GM12878 (cell line): Measurements from ENCODE around the gene GINS1. TPM values are rescaled to one million over a fixed set of nuclear protein-coding genes. Genes with fewer than 3 reads are reported as not detected.

Source experiments
- ATAC-seq: fragments of 200-7000 bp; cut with Tn5 transposase; 3 replicates; pipeline ENCODE4 v1.9.1; 2020; ENCODE audit warnings: mild to moderate bottlenecking, moderate library complexity
- BruUV-seq: library from RNA; stranded (reverse); fragments of 400-500 nt; replicated peaks from 2 replicates; lab custom pipeline; 2021; lab: Mats Ljungman, UMichigan
- CTCF ChIA-PET: fragments of 300-600 bp; sonication (Branson Sonifier 250); formaldehyde crosslinking; extraction: SDS; loops from one replicate; lab custom pipeline; 2021; ENCODE audit warnings: inconsistent platforms; lab: Yijun Ruan, JAX
- POLR2A ChIA-PET: fragments of 350-600 bp; formaldehyde crosslinking; extraction: SDS; loops from one replicate; lab custom pipeline; 2021; ENCODE audit warnings: inconsistent platforms; lab: Charles Lee
- RAD21 ChIA-PET: fragments of 300-600 bp; sonication (Branson Sonifier 250); formaldehyde crosslinking; loops from one replicate; lab custom pipeline; 2023; ENCODE audit warnings: antibody characterized with exemption; ENCODE audit not compliant: unreplicated experiment; lab: Charles Lee
- SMC1A ChIA-PET: fragments of 300-600 bp; sonication (Branson Sonifier 250); formaldehyde crosslinking; loops from one replicate; lab custom pipeline; 2023; ENCODE audit not compliant: unreplicated experiment, uncharacterized antibody; lab: Charles Lee
- DNase-seq: peaks from one replicate; pipeline ENCODE4 v3.0.0-alpha.2; 2011; ENCODE audit warnings: low read depth, low spot score
- FAIRE-seq: peaks from 3 replicates; lab custom pipeline; 2011; peaks lifted over from hg19 to GRCh38; lab: Jason Lieb, UNC
- H2AFZ ChIP-seq: 2 replicates; pipeline ENCODE4 v1.6.0; 2011; ENCODE audit warnings: low read depth, low read length, control low read depth; ENCODE audit not compliant: control insufficient read depth
- H3K27ac ChIP-seq: 2 replicates; pipeline ENCODE4 v1.5.1; 2011; ENCODE audit warnings: control low read depth; ENCODE audit not compliant: control insufficient read depth, insufficient read depth
- H3K27me3 ChIP-seq, 2 experiments: replicated peaks in 1 of 2; 2 replicates each; pipeline versions ENCODE4 v1.6.0 to v1.6.1; 2011; ENCODE audit warnings: low read length in 1 of 2; ENCODE audit not compliant: control insufficient read depth in 2 of 2, insufficient read depth in 2 of 2
- H3K36me3 ChIP-seq, 2 experiments: 2 replicates each; pipeline ENCODE4 v1.5.1; 2011; ENCODE audit warnings: low read length in 1 of 2; ENCODE audit not compliant: control insufficient read depth in 2 of 2, insufficient read depth in 2 of 2
- H3K4me1 ChIP-seq: 2 replicates; pipeline ENCODE4 v1.6.1; 2011; ENCODE audit warnings: mild to moderate bottlenecking, low read length, moderate library complexity, mixed read lengths; ENCODE audit not compliant: control insufficient read depth, insufficient read depth
- H3K4me2 ChIP-seq: 2 replicates; pipeline ENCODE4 v1.6.0; 2011; ENCODE audit warnings: control low read depth; ENCODE audit not compliant: control insufficient read depth, insufficient read depth
- H3K4me3 ChIP-seq: fragments of 200-600 bp; sonication (generic); 2 replicates; pipeline ENCODE4 v1.5.1; 2016
- H3K79me2 ChIP-seq: 2 replicates; pipeline ENCODE4 v1.6.0; 2011; ENCODE audit warnings: low read length; ENCODE audit not compliant: control insufficient read depth, insufficient read depth
- H3K9ac ChIP-seq: 2 replicates; pipeline ENCODE4 v1.8.0; 2011; ENCODE audit warnings: low read length, control low read depth, mixed read lengths; ENCODE audit not compliant: control insufficient read depth, insufficient read depth
- H3K9me3 ChIP-seq: replicated peaks from 3 replicates; pipeline ENCODE4 v1.5.1; 2011; ENCODE audit warnings: mild to moderate bottlenecking, low read length; ENCODE audit not compliant: control insufficient read depth, insufficient read depth
- H4K20me1 ChIP-seq: 2 replicates; pipeline ENCODE4 v1.6.0; 2011; ENCODE audit not compliant: control insufficient read depth, insufficient read depth
- BCL11A ChIP-seq: IDR thresholded peaks from 2 replicates; pipeline ENCODE4 v1.6.1; 2011; ENCODE audit warnings: low read depth, low read length
- BRCA1 ChIP-seq: IDR thresholded peaks from 2 replicates; pipeline ENCODE4 v1.6.1; 2011; ENCODE audit warnings: low read depth, low read length, improper control_type of control experiment
- EGR1 ChIP-seq, 2 experiments: IDR thresholded peaks; 1 replicate in 1 of 2; 2 replicates in 1 of 2; pipeline ENCODE4 v1.6.1; 2011 to 2012; ENCODE audit warnings: low read depth in 2 of 2, low read length in 2 of 2, borderline replicate concordance in 1 of 2, mild to moderate bottlenecking in 1 of 2, moderate library complexity in 1 of 2
- ETV6 ChIP-seq, 2 experiments: fragments of 450-650 bp in 1 of 2; IDR thresholded peaks in 1 of 2; conservative IDR thresholded peaks in 1 of 2; 2 replicates each; pipeline ENCODE4 v1.6.1; 2014; ENCODE audit warnings: antibody characterized with exemption in 1 of 2, borderline replicate concordance in 1 of 2, low read depth in 1 of 2, mild to moderate bottlenecking in 1 of 2, moderate library complexity in 1 of 2
- MTA2 ChIP-seq: fragments of 450-650 bp; IDR thresholded peaks from 2 replicates; pipeline ENCODE4 v1.6.1; 2016; ENCODE audit warnings: low read depth, mild to moderate bottlenecking, moderate library complexity
- MYC ChIP-seq: IDR thresholded peaks from 2 replicates; pipeline ENCODE4 v1.6.1; 2011; ENCODE audit warnings: mild to moderate bottlenecking, low read length, moderate library complexity, inconsistent platforms; ENCODE audit not compliant: insufficient read depth, insufficient replicate concordance, insufficient read length, severe bottlenecking
- NFYB ChIP-seq: IDR thresholded peaks from 2 replicates; pipeline ENCODE4 v1.6.1; 2011; ENCODE audit warnings: low read depth, mild to moderate bottlenecking, low read length, improper control_type of control experiment, moderate library complexity; ENCODE audit not compliant: insufficient read depth
- PAX8 ChIP-seq: fragments of 450-650 bp; IDR thresholded peaks from 2 replicates; pipeline ENCODE4 v1.6.1; 2017; ENCODE audit warnings: mild to moderate bottlenecking, moderate library complexity
- SP1 ChIP-seq: IDR thresholded peaks from one replicate; pipeline ENCODE4 v1.6.1; 2011; ENCODE audit warnings: low read depth, low read length
- SUZ12 ChIP-seq: fragments of 200-600 bp; sonication (generic); IDR thresholded peaks from one replicate; pipeline ENCODE4 v1.6.1; 2018; ENCODE audit warnings: antibody characterized with exemption, mild to moderate bottlenecking; ENCODE audit not compliant: unreplicated experiment
- TARDBP ChIP-seq: IDR thresholded peaks from 2 replicates; pipeline ENCODE4 v1.6.1; 2016; ENCODE audit warnings: borderline replicate concordance
- TCF7 ChIP-seq: IDR thresholded peaks from 2 replicates; pipeline ENCODE4 v1.6.1; 2014; ENCODE audit warnings: antibody characterized with exemption, borderline replicate concordance
- ZNF24 ChIP-seq: fragments of 450-650 bp; IDR thresholded peaks from 2 replicates; pipeline ENCODE4 v1.6.1; 2017; ENCODE audit warnings: antibody characterized with exemption, mild to moderate bottlenecking
- WGBS: methylation state at CpG from one replicate; pipeline ENCODE4 v1.1.6; 2016; ENCODE audit warnings: low lambda C conversion rate; ENCODE audit not compliant: insufficient replicate concordance, insufficient coverage; ENCODE audit errors: missing lambda C conversion rate; 5-methylcytosine and 5-hydroxymethylcytosine counted together
- in situ Hi-C: fragments of 300-500 bp; cut with MboI; formaldehyde crosslinking; loops from 9 replicates; pipeline ENCODE4 v1.14.3; 2018; ENCODE audit warnings: mixed read lengths
- intact Hi-C: fragments of 100-400 bp; cut with micrococcal nuclease; formaldehyde crosslinking; loops from one replicate; pipeline ENCODE4 v1.14.2; 2022; ENCODE audit not compliant: unreplicated experiment
- polyA plus RNA-seq, 11 experiments: library from polyadenylated mRNA; depleted of rRNA in 4 of 11; unstranded in 6 of 11; stranded (reverse) in 5 of 11; fragments of >200 nt; fragmentation: Nextera tagmentation in 4 of 11; fragmentation: Illumina TruSeq in 1 of 11; extraction: Ambion mirVana in 4 of 11; extraction: Trizol in 1 of 11; gene quantifications; 1 replicate in 1 of 11; 2 replicates in 10 of 11; pipeline versions ENCODE4 v1.2.1 to v1.2.3, GENCODE V29; 2011 to 2016; ENCODE audit warnings: inconsistent platforms in 2 of 11, missing spikeins in 2 of 11, low read depth in 1 of 11
- total RNA-seq, 4 experiments: library from RNA; depleted of rRNA in 3 of 4; stranded (reverse); fragments of >200 nt in 3 of 4; fragmentation: Illumina TruSeq in 1 of 4; extraction: Trizol in 1 of 4; gene quantifications; 2 replicates each; pipeline versions ENCODE4 v1.2.1 to v1.2.3, GENCODE V29; 2013 to 2021
- TF ChIP-seq, protein P1 (sequence below): IDR thresholded peaks from 2 replicates; pipeline ENCODE4 v1.6.1; 2012; ENCODE audit warnings: low read length, inconsistent platforms
- TF ChIP-seq, protein P2 (sequence below): fragments of 450-650 bp; IDR thresholded peaks from 2 replicates; pipeline ENCODE4 v1.6.1; 2017; ENCODE audit warnings: mild to moderate bottlenecking
- TF ChIP-seq, protein P3 (sequence below): fragments of 450-650 bp; IDR thresholded peaks from 2 replicates; pipeline ENCODE4 v1.6.1; 2016; ENCODE audit warnings: mild to moderate bottlenecking, moderate library complexity, borderline replicate concordance
- TF ChIP-seq, protein P4 (sequence below): IDR thresholded peaks from 2 replicates; pipeline ENCODE4 v1.6.1; 2012; ENCODE audit warnings: low read depth, low read length, improper control_type of control experiment

GINS1 gene
- total and polyA plus RNA-seq, 10 of the 15 experiments (the other 5 are each of a cell fraction or from before 2014, with no cell fraction given), result 13.0 to 44.6 (median 30.3) TPM

DNA sequence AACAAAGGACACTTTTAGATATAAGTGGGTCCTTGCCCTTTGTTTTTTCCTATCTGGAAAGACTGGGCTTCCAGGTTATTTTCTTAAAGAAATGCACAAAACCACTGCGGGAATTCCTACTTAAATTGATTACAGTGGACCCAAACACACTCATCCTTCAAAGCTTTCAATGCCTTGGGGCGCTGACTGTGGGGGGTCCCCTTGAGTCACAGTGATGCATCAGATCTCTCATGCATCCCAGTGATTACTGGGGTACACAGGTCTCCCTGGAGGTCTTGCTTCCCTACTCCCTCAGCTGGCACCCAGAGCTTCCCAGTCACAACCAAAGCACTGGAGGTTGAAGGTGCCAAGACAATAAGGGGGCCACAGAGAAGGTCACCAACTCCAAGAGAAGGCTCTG lies 37.5 kb upstream of the GINS1 start:
- RAD21 ChIA-PET, result no interaction called here
- no peak overlapping the region for H3K27ac ChIP-seq
- peaks cover 14% of the 10 kb centered on the region for H3K79me2 ChIP-seq
- H3K4me1 ChIP-seq, result peaks cover 4% of the 10 kb centered on the region; the same call in 1 of the 2 replicates
- BruUV-seq, result no TSS peak
- H4K20me1 ChIP-seq, result no peaks in the 10 kb centered on the region; the same call in 1 of the 2 replicates
- no peaks in the 10 kb centered on the region; the same call in 1 of the 3 replicates for H3K9me3 ChIP-seq
- intact Hi-C loops (no loop called here), in situ Hi-C loops (no loop called here)
- no peak overlapping the region for H3K4me2 ChIP-seq
- no peak for ATAC-seq
- H3K4me3 ChIP-seq, result no peak overlapping the region
- no peak overlapping the region for H2AFZ ChIP-seq
- POLR2A ChIA-PET, result no interaction called here
- CTCF ChIA-PET, result no interaction called here
- no peak for FAIRE-seq
- H3K36me3 ChIP-seq, result no peaks in the 10 kb centered on the region; a peak in 1 of 4 replicates
- SMC1A ChIA-PET, result interaction anchor here (1.1 to 1.6 kb wide), 2 partner anchors 9 to 29 kb away, joined by 3 read pairs; no protein-coding TSS in a partner anchor
- no peak overlapping the region for H3K9ac ChIP-seq
- no peak for DNase-seq
- H3K27me3 ChIP-seq, result no peaks in the 10 kb centered on the region
- 100% methylated on average over 2 of the region's 2 CpGs for WGBS
- TF ChIP-seq TARDBP (no peak), ETV6 (conservative IDR thresholded peaks at IDR 0.05 in 1 of 2, IDR thresholded peaks at IDR 0.05 in 1 of 2; ENCODE audit: borderline replicate concordance in 1 of 2, low read depth in 1 of 2) (no peak), SP1 (no peak), BCL11A (no peak), NFYB (no peak), EGR1 (IDR thresholded peaks at IDR 0.05; ENCODE audit: borderline replicate concordance in 1 of 2, low read depth in 2 of 2, low read length in 2 of 2) (no peak), MTA2 (no peak), ZNF24 (no peak), SUZ12 (no peak), TCF7 (no peak), BRCA1 (no peak), MYC (no peak), PAX8 (no peak)
- TF ChIP-seq, protein P1, sequence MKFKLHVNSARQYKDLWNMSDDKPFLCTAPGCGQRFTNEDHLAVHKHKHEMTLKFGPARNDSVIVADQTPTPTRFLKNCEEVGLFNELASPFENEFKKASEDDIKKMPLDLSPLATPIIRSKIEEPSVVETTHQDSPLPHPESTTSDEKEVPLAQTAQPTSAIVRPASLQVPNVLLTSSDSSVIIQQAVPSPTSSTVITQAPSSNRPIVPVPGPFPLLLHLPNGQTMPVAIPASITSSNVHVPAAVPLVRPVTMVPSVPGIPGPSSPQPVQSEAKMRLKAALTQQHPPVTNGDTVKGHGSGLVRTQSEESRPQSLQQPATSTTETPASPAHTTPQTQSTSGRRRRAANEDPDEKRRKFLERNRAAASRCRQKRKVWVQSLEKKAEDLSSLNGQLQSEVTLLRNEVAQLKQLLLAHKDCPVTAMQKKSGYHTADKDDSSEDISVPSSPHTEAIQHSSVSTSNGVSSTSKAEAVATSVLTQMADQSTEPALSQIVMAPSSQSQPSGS, result no peak
- TF ChIP-seq, protein P2, sequence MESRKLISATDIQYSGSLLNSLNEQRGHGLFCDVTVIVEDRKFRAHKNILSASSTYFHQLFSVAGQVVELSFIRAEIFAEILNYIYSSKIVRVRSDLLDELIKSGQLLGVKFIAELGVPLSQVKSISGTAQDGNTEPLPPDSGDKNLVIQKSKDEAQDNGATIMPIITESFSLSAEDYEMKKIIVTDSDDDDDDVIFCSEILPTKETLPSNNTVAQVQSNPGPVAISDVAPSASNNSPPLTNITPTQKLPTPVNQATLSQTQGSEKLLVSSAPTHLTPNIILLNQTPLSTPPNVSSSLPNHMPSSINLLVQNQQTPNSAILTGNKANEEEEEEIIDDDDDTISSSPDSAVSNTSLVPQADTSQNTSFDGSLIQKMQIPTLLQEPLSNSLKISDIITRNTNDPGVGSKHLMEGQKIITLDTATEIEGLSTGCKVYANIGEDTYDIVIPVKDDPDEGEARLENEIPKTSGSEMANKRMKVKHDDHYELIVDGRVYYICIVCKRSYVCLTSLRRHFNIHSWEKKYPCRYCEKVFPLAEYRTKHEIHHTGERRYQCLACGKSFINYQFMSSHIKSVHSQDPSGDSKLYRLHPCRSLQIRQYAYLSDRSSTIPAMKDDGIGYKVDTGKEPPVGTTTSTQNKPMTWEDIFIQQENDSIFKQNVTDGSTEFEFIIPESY, result no peak
- TF ChIP-seq, protein P3, sequence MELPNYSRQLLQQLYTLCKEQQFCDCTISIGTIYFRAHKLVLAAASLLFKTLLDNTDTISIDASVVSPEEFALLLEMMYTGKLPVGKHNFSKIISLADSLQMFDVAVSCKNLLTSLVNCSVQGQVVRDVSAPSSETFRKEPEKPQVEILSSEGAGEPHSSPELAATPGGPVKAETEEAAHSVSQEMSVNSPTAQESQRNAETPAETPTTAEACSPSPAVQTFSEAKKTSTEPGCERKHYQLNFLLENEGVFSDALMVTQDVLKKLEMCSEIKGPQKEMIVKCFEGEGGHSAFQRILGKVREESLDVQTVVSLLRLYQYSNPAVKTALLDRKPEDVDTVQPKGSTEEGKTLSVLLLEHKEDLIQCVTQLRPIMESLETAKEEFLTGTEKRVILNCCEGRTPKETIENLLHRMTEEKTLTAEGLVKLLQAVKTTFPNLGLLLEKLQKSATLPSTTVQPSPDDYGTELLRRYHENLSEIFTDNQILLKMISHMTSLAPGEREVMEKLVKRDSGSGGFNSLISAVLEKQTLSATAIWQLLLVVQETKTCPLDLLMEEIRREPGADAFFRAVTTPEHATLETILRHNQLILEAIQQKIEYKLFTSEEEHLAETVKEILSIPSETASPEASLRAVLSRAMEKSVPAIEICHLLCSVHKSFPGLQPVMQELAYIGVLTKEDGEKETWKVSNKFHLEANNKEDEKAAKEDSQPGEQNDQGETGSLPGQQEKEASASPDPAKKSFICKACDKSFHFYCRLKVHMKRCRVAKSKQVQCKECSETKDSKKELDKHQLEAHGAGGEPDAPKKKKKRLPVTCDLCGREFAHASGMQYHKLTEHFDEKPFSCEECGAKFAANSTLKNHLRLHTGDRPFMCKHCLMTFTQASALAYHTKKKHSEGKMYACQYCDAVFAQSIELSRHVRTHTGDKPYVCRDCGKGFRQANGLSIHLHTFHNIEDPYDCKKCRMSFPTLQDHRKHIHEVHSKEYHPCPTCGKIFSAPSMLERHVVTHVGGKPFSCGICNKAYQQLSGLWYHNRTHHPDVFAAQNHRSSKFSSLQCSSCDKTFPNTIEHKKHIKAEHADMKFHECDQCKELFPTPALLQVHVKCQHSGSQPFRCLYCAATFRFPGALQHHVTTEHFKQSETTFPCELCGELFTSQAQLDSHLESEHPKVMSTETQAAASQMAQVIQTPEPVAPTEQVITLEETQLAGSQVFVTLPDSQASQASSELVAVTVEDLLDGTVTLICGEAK, result no peak
- TF ChIP-seq, protein P4, sequence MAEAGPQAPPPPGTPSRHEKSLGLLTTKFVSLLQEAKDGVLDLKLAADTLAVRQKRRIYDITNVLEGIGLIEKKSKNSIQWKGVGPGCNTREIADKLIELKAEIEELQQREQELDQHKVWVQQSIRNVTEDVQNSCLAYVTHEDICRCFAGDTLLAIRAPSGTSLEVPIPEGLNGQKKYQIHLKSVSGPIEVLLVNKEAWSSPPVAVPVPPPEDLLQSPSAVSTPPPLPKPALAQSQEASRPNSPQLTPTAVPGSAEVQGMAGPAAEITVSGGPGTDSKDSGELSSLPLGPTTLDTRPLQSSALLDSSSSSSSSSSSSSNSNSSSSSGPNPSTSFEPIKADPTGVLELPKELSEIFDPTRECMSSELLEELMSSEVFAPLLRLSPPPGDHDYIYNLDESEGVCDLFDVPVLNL, result no peak
